ENCODE results near the gene P2RY12.

Gene P2RY12

GRCh38 chr3:151327571-151328198 is 56.9 kb downstream of the P2RY12 start:
- TF ChIP-seq EZH2phosphoT487 (IDR thresholded peaks at IDR 0.05; ENCODE audit: borderline replicate concordance, low read length) (no peak), CTCF (IDR thresholded peaks at IDR 0.05; ENCODE audit: low read depth, low read length, poor library complexity, severe bottlenecking) (peak; percentile 69)
- no peaks in the 10 kb centered on the region for H3K79me2 ChIP-seq (ENCODE audit: control insufficient read depth, low read length)
- H3F3A ChIP-seq (ENCODE audit: control insufficient read depth, insufficient read depth): no peaks in the 10 kb centered on the region
- no peaks in the 10 kb centered on the region for H3K27me3 ChIP-seq (ENCODE audit: control insufficient read depth, low read length)
- H3K9me3 ChIP-seq (ENCODE audit: control insufficient read depth, insufficient read depth, low read length): no peaks in the 10 kb centered on the region
- no peaks in the 10 kb centered on the region for H4K20me1 ChIP-seq (ENCODE audit: control insufficient read depth, insufficient read depth, low read depth, low read length)
- no peak overlapping the region for H3K27ac ChIP-seq (ENCODE audit: low read depth, low read length)
- no peaks in the 10 kb centered on the region for H3K9me2 ChIP-seq (replicated peaks; ENCODE audit: control insufficient read depth, low read length)
- no peak overlapping the region for H3K4me2 ChIP-seq (ENCODE audit: low read length)
- H3K4me3 ChIP-seq (ENCODE audit: low read length): no peak overlapping the region
- no peaks in the 10 kb centered on the region for H3K36me3 ChIP-seq (ENCODE audit: control insufficient read depth, low read length)
- peaks cover 11% of the 10 kb centered on the region for H3K4me1 ChIP-seq (ENCODE audit: control insufficient read depth, low read length)

GRCh38 chr3:151322511-151322910 is 62.0 kb downstream of the P2RY12 start:
- Histone ChIP-seq H3K27me3 (ENCODE audit: control insufficient read depth, low read length) (no peaks in the 10 kb centered on the region), H3K4me1 (ENCODE audit: control insufficient read depth, low read length) (no peaks in the 10 kb centered on the region), H4K20me1 (ENCODE audit: control insufficient read depth, insufficient read depth, low read depth, low read length) (no peaks in the 10 kb centered on the region), H3K4me3 (ENCODE audit: low read length) (no peak overlapping the region), H3F3A (ENCODE audit: control insufficient read depth, insufficient read depth) (no peaks in the 10 kb centered on the region), H3K9me3 (ENCODE audit: control insufficient read depth, insufficient read depth, low read length) (no peaks in the 10 kb centered on the region), H3K9me2 (replicated peaks; ENCODE audit: control insufficient read depth, low read length) (no peaks in the 10 kb centered on the region), H3K4me2 (ENCODE audit: low read length) (no peak overlapping the region), H3K79me2 (ENCODE audit: control insufficient read depth, low read length) (no peaks in the 10 kb centered on the region), H3K27ac (ENCODE audit: low read depth, low read length) (no peak overlapping the region), H3K36me3 (ENCODE audit: control insufficient read depth, low read length) (no peaks in the 10 kb centered on the region)
- TF ChIP-seq EZH2phosphoT487 (IDR thresholded peaks at IDR 0.05; ENCODE audit: borderline replicate concordance, low read length) (no peak), CTCF (IDR thresholded peaks at IDR 0.05; ENCODE audit: low read depth, low read length, poor library complexity, severe bottlenecking) (no peak)

GRCh38 chr3:151321526-151321925 is 63.0 kb downstream of the P2RY12 start:
- no peaks in the 10 kb centered on the region for H4K20me1 ChIP-seq (ENCODE audit: control insufficient read depth, insufficient read depth, low read depth, low read length)
- no peak for TF ChIP-seq EZH2phosphoT487 (IDR thresholded peaks at IDR 0.05; ENCODE audit: borderline replicate concordance, low read length)
- no peak for TF ChIP-seq CTCF (IDR thresholded peaks at IDR 0.05; ENCODE audit: low read depth, low read length, poor library complexity, severe bottlenecking)

More at GRCh38 chr3:151321526-151321925, 63.0 kb downstream of the P2RY12 start:
- Histone ChIP-seq H3K9me3 (ENCODE audit: control insufficient read depth, insufficient read depth, low read length) (no peaks in the 10 kb centered on the region), H3K4me1 (ENCODE audit: control insufficient read depth, low read length) (no peaks in the 10 kb centered on the region), H3K9me2 (replicated peaks; ENCODE audit: control insufficient read depth, low read length) (no peaks in the 10 kb centered on the region), H3K4me3 (ENCODE audit: low read length) (no peak overlapping the region), H3K79me2 (ENCODE audit: control insufficient read depth, low read length) (no peaks in the 10 kb centered on the region), H3K36me3 (ENCODE audit: control insufficient read depth, low read length) (no peaks in the 10 kb centered on the region), H3K27ac (ENCODE audit: low read depth, low read length) (no peak overlapping the region), H3F3A (ENCODE audit: control insufficient read depth, insufficient read depth) (no peaks in the 10 kb centered on the region), H3K27me3 (ENCODE audit: control insufficient read depth, low read length) (no peaks in the 10 kb centered on the region), H3K4me2 (ENCODE audit: low read length) (no peak overlapping the region)

Measured in DOHH2 (cell line).